Activated CD4-positive, alpha-beta T cell treated with anti-CD3 and anti-CD28 coated beads for 36 hours (primary cell): ENCODE measurements around the gene CROCC. TPM values are rescaled to one million over a fixed set of nuclear protein-coding genes. Genes with fewer than 3 reads are reported as not detected.
"Not testable (repeated sequence)": the region's sequence is repeated elsewhere in the genome, so short reads cannot be mapped to it uniquely, and the experiment has no call there.

ENCODE experiments used
- ATAC-seq: fragments of 200-7000 bp; cut with Tn5 transposase; one replicate; pipeline ENCODE4 v1.10.0; 2021; ENCODE audit warnings: mild to moderate bottlenecking, moderate library complexity
- CTCF ChIA-PET: fragments of 350-600 bp; sonication (Branson Sonifier 250); formaldehyde crosslinking; loops from one replicate; lab custom pipeline; 2021; ENCODE audit warnings: antibody characterized with exemption; lab: Charles Lee
- POLR2A ChIA-PET: fragments of 350-600 bp; sonication (Branson Sonifier 250); formaldehyde crosslinking; loops from one replicate; lab custom pipeline; 2021; ENCODE audit warnings: antibody characterized with exemption, inconsistent platforms; lab: Charles Lee
- DNase-seq: peaks from one replicate; pipeline ENCODE4 v3.0.0-alpha.2; 2020
- H3K27ac Mint-ChIP-seq: one replicate; pipeline ENCODE4 v1.8.0; 2021; ENCODE audit warnings: mixed read lengths
- H3K27me3 Mint-ChIP-seq: one replicate; pipeline ENCODE4 v1.8.0; 2021; ENCODE audit warnings: mixed read lengths
- H3K36me3 Mint-ChIP-seq: one replicate; pipeline ENCODE4 v1.8.0; 2021; ENCODE audit warnings: low read depth, mixed read lengths
- H3K4me1 Mint-ChIP-seq: one replicate; pipeline ENCODE4 v1.8.0; 2021; ENCODE audit warnings: mixed read lengths
- H3K4me3 Mint-ChIP-seq: one replicate; pipeline ENCODE4 v1.8.0; 2021; ENCODE audit warnings: mild to moderate bottlenecking, moderate library complexity, mixed read lengths
- H3K9me3 Mint-ChIP-seq: one replicate; pipeline ENCODE4 v1.8.0; 2021; ENCODE audit warnings: low read depth, mixed read lengths
- intact Hi-C, 2 experiments: fragments of 100-400 bp; cut with DNase I in 1 of 2; cut with micrococcal nuclease in 1 of 2; formaldehyde crosslinking; loops; one replicate each; pipeline versions ENCODE4 v1.14.2 to v1.15.1; 2022 to 2024; cut with DNase I, micrococcal nuclease
- total RNA-seq, 2 experiments: library from RNA; stranded (reverse); gene quantifications; one replicate each; pipeline ENCODE4 v1.2.3, GENCODE V29; 2021

CROCC gene
- total RNA-seq, 2 experiments from 2014 or later: 18.4 to 25.7 TPM

GRCh38 chr1:16888860-16889816, 32.6 kb upstream of the CROCC start:
- Mint-ChIP-seq H3K27ac (peak overlapping the region; percentile 93), H3K9me3 (no peaks in the 10 kb centered on the region), H3K36me3 (peaks cover 1% of the 10 kb centered on the region), H3K4me3 (peak overlapping the region; percentile 84), H3K4me1 (peaks cover 18% of the 10 kb centered on the region), H3K27me3 (peaks cover 2% of the 10 kb centered on the region)
- ATAC-seq (peak; percentile 79), DNase-seq (peak; percentile 84)
- intact Hi-C loops: loop anchor here in 1 of 2 experiments (1.0 kb wide), 1 partner anchor 14 kb away; no protein-coding TSS in a partner anchor
- CTCF ChIA-PET: interaction anchor here (0.9 kb wide), 1 partner anchor 163 kb away, joined by 3 read pairs; no protein-coding TSS in a partner anchor
- POLR2A ChIA-PET: interaction anchor here (0.8 to 1.5 kb wide), 2 partner anchors 16 to 285 kb away, joined by 3 to 22 read pairs; no protein-coding TSS in a partner anchor

GRCh38 chr1:16890539-16891021, 31.2 kb upstream of the CROCC start:
- not testable (repeated sequence) for H3K4me3 Mint-ChIP-seq

GRCh38 chr1:16891057-16891456, 30.7 kb upstream of the CROCC start:
- H3K4me3 Mint-ChIP-seq, H3K9me3 Mint-ChIP-seq, H3K27ac Mint-ChIP-seq, ATAC-seq, DNase-seq, POLR2A ChIA-PET, H3K27me3 Mint-ChIP-seq, CTCF ChIA-PET, H3K36me3 Mint-ChIP-seq: not testable (repeated sequence)
- H3K4me1 Mint-ChIP-seq: peaks cover 28% of the 10 kb centered on the region
- intact Hi-C loops: loop anchor here (2.0 to 10.0 kb wide), 2 partner anchors 18 to 216 kb away; no protein-coding TSS in a partner anchor

More at GRCh38 chr1:16890539-16891021, 31.2 kb upstream of the CROCC start:
- POLR2A ChIA-PET, H3K27me3 Mint-ChIP-seq, H3K9me3 Mint-ChIP-seq, H3K36me3 Mint-ChIP-seq, DNase-seq, H3K27ac Mint-ChIP-seq, CTCF ChIA-PET, ATAC-seq: not testable (repeated sequence)
- intact Hi-C loops: loop anchor here (2.0 to 10.0 kb wide), 2 partner anchors 18 to 216 kb away; no protein-coding TSS in a partner anchor
- H3K4me1 Mint-ChIP-seq: peaks cover 26% of the 10 kb centered on the region

- POLR2A ChIA-PET: interaction anchor here (0.6 kb wide), 1 partner anchor 13 kb away, joined by 3 read pairs; no protein-coding TSS in a partner anchor
- H3K4me1 Mint-ChIP-seq: peaks cover 43% of the 10 kb centered on the region
- H3K9me3 Mint-ChIP-seq, ATAC-seq, H3K27me3 Mint-ChIP-seq, CTCF ChIA-PET, H3K27ac Mint-ChIP-seq, H3K36me3 Mint-ChIP-seq, H3K4me3 Mint-ChIP-seq, DNase-seq: not testable (repeated sequence)
- intact Hi-C loops: loop anchor here in 1 of 2 experiments (10.0 kb wide), 1 partner anchor 218 kb away; no protein-coding TSS in a partner anchor
Measured at GRCh38 chr1:16892978-16893525, 28.7 kb upstream of the CROCC start.

GRCh38 chr1:16893796-16894195, 27.9 kb upstream of the CROCC start:
- ATAC-seq, H3K36me3 Mint-ChIP-seq, H3K27ac Mint-ChIP-seq, DNase-seq, CTCF ChIA-PET, H3K4me3 Mint-ChIP-seq, POLR2A ChIA-PET, H3K9me3 Mint-ChIP-seq, H3K27me3 Mint-ChIP-seq: not testable (repeated sequence)
- H3K4me1 Mint-ChIP-seq: peaks cover 40% of the 10 kb centered on the region
- intact Hi-C loops: loop anchor here in 1 of 2 experiments (10.0 kb wide), 1 partner anchor 219 kb away; no protein-coding TSS in a partner anchor

GRCh38 chr1:16894338-16894737, 27.4 kb upstream of the CROCC start:
- Mint-ChIP-seq H3K4me3 (peak overlapping the region; percentile 67), H3K27ac (peak overlapping the region; percentile 37), H3K4me1 (peaks cover 36% of the 10 kb centered on the region)
- DNase-seq, ATAC-seq, CTCF ChIA-PET, H3K27me3 Mint-ChIP-seq, H3K9me3 Mint-ChIP-seq, POLR2A ChIA-PET, H3K36me3 Mint-ChIP-seq: not testable (repeated sequence)
- intact Hi-C loops: loop anchor here in 1 of 2 experiments (10.0 kb wide), 1 partner anchor 220 kb away; no protein-coding TSS in a partner anchor

GRCh38 chr1:16895233-16895597, 26.5 kb upstream of the CROCC start:
- POLR2A ChIA-PET: interaction anchor here (0.7 kb wide), 1 partner anchor 10 kb away, joined by 17 read pairs; no protein-coding TSS in a partner anchor
- peak overlapping the region; percentile 67 for H3K4me3 Mint-ChIP-seq
- H3K4me1 Mint-ChIP-seq: peaks cover 28% of the 10 kb centered on the region
- ATAC-seq, H3K36me3 Mint-ChIP-seq, H3K27me3 Mint-ChIP-seq, H3K9me3 Mint-ChIP-seq, CTCF ChIA-PET, DNase-seq: not testable (repeated sequence)
- peak overlapping the region; percentile 99 for H3K27ac Mint-ChIP-seq
- intact Hi-C loops: loop anchor here in 1 of 2 experiments (10.0 kb wide), 1 partner anchor 220 kb away; no protein-coding TSS in a partner anchor

GRCh38 chr1:16895598-16896315, 26.0 kb upstream of the CROCC start, which contains the start of gene RNU1-2:
Gene RNU1-2 (plus strand): TSS chr1:16895980.
- CTCF ChIA-PET: not testable (repeated sequence)

GRCh38 chr1:16896316-16897055, 25.2 kb upstream of the CROCC start:
- Mint-ChIP-seq H3K4me1 (peaks cover 38% of the 10 kb centered on the region), H3K4me3 (peak overlapping the region; percentile 67), H3K27ac (peak overlapping the region; percentile 99)
- H3K27me3 Mint-ChIP-seq, H3K9me3 Mint-ChIP-seq, H3K36me3 Mint-ChIP-seq, CTCF ChIA-PET: not testable (repeated sequence)
- ATAC-seq: peak; percentile 8
- intact Hi-C loops: loop anchor here (1.0 to 10.0 kb wide), 6 partner anchors 8 to 1372 kb away; partner anchors contain the start of gene CASP9 (in 1 of the 2)
- peak; percentile 75 for DNase-seq
- POLR2A ChIA-PET: interaction anchor here (0.6 to 1.7 kb wide), 11 partner anchors 9 to 528 kb away, joined by 3 to 78 read pairs (median 4); no protein-coding TSS in a partner anchor

More at GRCh38 chr1:16895598-16896315, 26.0 kb upstream of the CROCC start, which contains the start of gene RNU1-2:
- ATAC-seq (peak; percentile 100), DNase-seq (peak; percentile 92)
- H3K36me3 Mint-ChIP-seq, H3K27me3 Mint-ChIP-seq, H3K9me3 Mint-ChIP-seq: not testable (repeated sequence)
- intact Hi-C loops: loop anchor here (1.0 to 10.0 kb wide), 6 partner anchors 9 to 1371 kb away; partner anchors contain the start of gene CASP9 (in 1 of the 2)
- Mint-ChIP-seq H3K4me3 (peak within 1 kb of the TSS; percentile 67), H3K27ac (peak within 1 kb of the TSS; percentile 99), H3K4me1 (peaks cover 31% of the 10 kb centered on the region)
- POLR2A ChIA-PET: interaction anchor here (0.6 to 1.7 kb wide), 11 partner anchors 10 to 527 kb away, joined by 3 to 78 read pairs (median 5); no protein-coding TSS in a partner anchor
